GM18951 (cell line): ENCODE measurements around the gene DEK.
"Not testable (repeated sequence)": the region's sequence is repeated elsewhere in the genome, so short reads cannot be mapped to it uniquely, and the experiment has no call there.

ENCODE experiments used
- POLR2A ChIP-seq: IDR thresholded peaks from 4 replicates; pipeline ENCODE4 v1.6.1; 2011; ENCODE audit warnings: mild to moderate bottlenecking; ENCODE audit not compliant: insufficient read length, insufficient read depth; ENCODE audit errors: extremely low read depth
- in situ Hi-C: fragments of 300-500 bp; cut with MboI; formaldehyde crosslinking; loops from one replicate; pipeline ENCODE4 v1.12.0; 2022; ENCODE audit warnings: low sequenced_read_pairs, mixed read lengths, inconsistent platforms; ENCODE audit not compliant: unreplicated experiment

DEK gene

DNA sequence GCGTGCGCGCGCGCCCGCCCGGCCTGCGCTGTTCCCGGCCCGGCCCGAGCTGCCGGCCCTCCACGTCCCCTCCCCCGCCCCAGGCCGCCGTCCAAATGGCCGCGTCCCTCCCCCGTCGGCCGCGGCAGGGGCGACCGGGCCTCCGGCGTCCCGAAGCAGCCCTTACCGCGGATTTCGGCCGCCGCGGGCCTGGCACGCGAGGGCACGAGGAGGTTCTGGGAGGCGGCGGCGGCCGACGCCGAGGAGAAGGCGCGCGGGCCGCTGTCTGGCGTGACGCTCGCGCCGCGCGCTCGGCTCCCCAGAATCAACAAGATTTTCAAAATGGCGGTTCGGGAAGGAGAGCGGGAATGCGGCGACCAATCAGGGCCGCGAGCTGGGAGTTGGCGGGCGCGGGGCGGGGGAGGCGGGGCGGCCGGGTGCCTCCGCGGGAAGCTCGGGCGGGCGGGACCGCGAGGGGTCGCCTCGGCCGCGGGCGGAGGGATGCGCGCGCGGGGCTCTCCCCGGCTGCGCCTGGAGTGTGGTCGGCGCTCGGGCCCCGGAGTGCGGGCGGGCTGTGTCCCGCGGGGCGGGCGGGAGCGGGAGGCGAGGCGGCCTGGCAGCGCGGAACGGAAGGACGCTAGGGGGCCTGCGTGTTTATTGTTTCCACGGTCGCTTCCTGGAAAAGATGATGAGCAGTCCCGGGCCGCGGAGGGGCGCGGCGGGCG lies at the start of gene DEK:
Gene DEK, minus strand, starts transcription at position 312 of the 704 bp plus-strand sequence. CDS start 543 bp downstream, outside the sequence.
- in situ Hi-C loops: no loop called here
- peak; percentile 67 for TF ChIP-seq POLR2A

DNA sequence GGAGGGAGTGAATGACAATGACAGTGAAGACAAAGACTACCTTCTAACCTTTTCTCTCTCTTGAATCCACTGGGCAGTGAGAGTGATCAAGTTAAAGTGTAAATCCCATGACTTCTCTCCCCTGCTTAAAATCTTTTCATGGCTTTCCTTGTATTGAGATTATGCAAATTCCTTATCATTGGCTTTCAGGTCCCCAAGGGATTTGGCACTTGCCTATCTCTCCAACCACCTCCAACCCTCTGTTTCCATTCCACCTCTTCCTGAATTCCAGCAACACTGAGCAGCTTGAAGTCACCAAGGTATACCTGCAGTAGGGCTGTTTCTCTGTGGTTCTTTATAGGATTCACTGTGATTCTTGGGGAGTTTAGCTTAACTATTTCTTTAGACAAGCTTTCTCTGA lies 48.0 kb upstream of the DEK start:
- TF ChIP-seq POLR2A: no peak
- in situ Hi-C loops: no loop called here

DNA sequence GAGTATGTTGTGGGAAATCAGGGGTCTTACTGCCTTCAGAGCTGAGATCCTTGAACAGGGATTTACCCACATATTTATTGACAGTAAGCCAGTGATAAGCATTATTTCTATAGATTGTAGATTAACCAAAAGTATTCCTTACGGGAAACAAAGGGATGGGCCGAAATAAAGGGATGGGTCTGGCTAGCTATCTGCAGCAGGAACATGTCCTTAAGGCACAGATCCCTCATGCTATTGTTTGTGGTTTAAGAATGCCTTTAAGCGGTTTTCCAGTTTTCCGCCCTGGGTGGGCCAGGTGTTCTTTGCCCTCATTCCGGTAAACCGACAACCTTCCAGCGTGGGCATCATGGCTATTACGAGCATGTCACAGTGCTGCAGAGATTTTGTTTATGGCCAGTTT lies 45.7 kb upstream of the DEK start:
- in situ Hi-C loops: not testable (repeated sequence)

DNA sequence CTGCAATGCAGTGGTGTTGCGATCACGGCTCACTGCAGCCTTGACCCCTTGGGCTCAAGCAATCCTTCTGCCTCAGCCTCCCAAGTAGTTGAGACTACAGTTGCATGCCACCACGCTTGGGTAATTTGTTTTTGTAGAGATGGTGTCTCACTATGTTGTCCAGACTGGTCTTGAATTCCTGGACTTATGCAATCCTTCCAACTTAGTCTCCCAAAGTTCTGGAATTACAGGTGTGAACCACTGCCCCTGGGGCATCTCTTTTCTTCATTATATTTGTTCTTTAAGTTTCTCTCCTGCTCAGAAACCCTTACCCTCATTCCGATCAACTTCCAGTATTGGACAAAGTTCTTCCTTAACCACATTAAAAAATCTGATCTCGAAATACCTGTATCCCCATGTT lies 44.7 kb upstream of the DEK start:
- in situ Hi-C loops: no loop called here
- TF ChIP-seq POLR2A: no peak

- no peak for TF ChIP-seq POLR2A
- in situ Hi-C loops: no loop called here
Measured at GRCh38 chr6:18308070-18308735, 43.9 kb upstream of the DEK start.

DNA sequence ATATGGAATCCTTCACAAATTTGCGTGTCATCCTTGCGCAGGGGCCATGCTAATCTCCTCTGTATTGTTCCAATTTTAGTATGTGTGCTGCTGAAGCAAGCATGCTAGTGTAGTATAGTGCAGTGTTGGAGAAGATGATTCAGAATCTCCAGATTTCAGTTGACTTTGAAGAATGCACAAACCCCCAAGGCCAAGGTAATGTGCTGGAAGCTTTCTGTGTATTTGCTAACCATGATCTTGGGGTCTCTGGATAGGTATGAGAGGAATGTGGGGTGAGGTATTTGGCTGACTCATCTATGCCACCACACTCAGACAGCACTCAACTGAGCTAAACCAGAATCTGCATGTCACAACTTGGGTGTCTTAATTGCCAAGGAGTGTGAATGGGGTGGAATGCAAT lies 42.6 kb upstream of the DEK start:
- in situ Hi-C loops: no loop called here

DNA sequence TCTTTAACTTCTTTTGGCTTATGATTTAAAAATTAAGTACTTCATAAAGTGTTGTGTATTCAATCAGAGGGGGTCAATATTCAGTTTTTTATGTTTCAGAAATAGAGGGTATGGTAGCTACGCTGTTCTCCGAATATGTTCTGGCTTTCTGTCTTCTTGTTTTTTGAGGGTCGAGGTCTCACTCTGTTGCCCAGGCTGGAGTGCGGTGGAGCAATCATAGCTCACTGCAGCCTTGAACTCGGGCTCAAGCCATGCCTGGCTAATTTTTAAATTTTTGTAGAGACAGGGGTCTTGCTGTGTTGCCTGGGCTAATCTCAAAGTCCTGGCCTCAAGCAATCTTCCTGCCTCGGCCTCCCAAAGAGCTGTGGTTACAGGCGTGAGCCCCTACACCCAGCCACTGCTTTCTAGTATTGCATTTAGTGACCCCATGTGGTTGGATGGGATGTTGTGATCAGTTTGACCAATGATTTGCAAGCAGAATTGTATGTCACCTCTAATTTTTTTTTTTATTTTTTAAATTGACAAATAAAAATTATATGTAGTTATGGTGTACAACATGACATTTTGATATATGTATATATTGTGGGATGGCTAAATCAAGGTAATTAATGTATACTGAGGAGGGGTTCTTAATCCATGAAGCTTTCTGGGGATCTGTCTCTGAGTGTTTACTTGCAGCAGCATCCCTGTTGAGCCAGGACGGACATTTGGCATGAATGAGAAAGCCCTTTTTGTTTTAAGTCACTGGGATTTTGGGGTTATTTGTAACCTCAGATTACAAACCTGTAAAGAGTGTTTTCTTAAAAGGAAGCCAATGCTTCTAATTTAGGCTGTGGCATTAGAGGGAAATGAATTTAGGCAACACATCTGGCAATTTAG lies 38.5 kb upstream of the DEK start:
- TF ChIP-seq POLR2A: no peak
- in situ Hi-C loops: no loop called here

More for the DNA sequence above, 42.6 kb upstream of the DEK start:
- no peak for TF ChIP-seq POLR2A

- no peak for TF ChIP-seq POLR2A
- in situ Hi-C loops: no loop called here
Measured at GRCh38 chr6:18293076-18293904, 29.0 kb upstream of the DEK start.

DNA sequence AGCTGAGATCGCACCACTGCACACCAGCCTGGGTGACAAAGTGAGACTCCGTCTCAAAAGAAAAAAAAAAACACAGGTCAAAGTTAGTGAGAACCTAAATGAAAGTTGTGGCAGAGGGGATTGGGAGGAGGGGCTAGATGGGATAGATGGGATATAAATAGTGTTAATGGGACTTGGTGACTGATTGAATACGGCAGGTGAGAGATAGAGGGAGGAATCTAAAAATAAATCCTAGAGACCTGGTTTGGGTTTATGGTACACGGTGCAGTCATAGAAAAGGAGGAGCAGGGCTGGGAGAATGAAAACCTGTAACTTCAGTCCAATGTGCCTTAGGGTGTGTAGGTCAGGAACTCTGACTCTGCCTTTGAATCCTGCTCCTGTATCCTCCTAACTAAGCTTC lies 25.0 kb upstream of the DEK start:
- TF ChIP-seq POLR2A: no peak
- in situ Hi-C loops: no loop called here

DNA sequence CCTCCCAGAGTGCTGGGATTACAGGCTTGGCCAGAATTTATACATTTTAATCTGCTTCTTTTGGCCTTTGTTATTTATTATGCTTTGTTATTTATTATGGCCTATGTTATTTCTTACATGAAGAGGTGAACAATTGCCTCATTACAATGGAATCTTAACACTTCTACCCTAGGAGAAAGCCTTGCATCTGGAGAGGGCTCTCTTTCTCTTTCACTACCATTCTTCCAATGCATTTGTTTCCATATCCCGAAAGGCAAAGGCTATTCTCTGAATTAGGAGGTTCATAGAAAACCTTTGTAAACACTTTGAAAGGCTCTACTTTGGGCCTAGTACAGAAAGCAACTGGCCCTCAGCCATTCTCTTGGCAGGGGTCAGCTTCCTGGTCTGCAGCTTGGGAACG lies 19.9 kb upstream of the DEK start:
- in situ Hi-C loops: no loop called here

GRCh38 chr6:18281564-18281963 lies 17.2 kb upstream of the DEK start:
- in situ Hi-C loops: no loop called here

More for the DNA sequence above, 19.9 kb upstream of the DEK start:
- no peak for TF ChIP-seq POLR2A

GRCh38 chr6:18280084-18280483 lies 15.8 kb upstream of the DEK start:
- no peak for TF ChIP-seq POLR2A
- in situ Hi-C loops: no loop called here

More at GRCh38 chr6:18281564-18281963, 17.2 kb upstream of the DEK start:
- no peak for TF ChIP-seq POLR2A

DNA sequence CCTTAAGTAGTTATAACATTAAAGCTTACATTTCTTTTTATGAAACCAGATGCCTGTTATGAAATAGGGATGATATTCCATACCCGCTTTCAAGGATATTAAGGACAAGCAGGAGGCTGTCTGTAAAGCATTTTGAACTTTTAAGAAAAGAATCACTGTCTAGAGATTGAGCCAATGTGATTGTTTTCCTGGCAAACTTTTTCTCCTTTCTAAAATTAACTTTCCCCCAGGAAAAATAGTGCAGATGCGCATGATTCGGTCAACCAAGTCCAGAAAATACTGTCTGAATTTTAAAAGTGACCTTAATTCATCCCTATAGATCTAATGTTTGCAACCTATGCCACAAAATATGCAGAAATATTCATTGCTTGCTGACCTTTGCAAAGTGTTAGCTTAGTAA lies 15.1 kb upstream of the DEK start:
- no peak for TF ChIP-seq POLR2A
- in situ Hi-C loops: no loop called here
